ENCODE data around the gene PSKH1. TPM values are rescaled to one million over a fixed set of nuclear protein-coding genes. Genes with fewer than 3 reads are reported as not detected.

PSKH1 gene
- total RNA-seq, 1 experiment from 2014 or later = 24.2 TPM

DNA sequence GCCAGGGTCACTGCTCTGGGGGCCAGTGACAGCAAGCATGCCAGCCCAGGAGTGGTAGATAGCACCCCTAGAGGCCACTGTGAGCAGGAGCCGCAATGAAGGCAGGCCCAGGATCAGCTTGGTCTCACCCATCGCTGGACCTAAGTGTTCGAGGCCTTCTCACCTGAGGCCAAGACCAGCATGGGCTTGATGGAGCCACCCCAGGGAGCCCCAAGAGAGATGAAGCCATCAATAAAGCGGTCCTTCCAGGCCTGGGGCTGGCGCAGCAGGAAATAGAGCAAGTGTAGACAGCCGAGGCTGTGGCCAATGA is 49.1 kb downstream of the PSKH1 start:
- DNase-seq (ENCODE audit: low spot score) = peak; percentile 37
- ChIA-PET CTCF (interaction anchor here (0.5 to 1.1 kb wide), 4 partner anchors 17 to 172 kb away, joined by 3 to 12 read pairs (median 3); no protein-coding TSS in a partner anchor), POLR2A (ENCODE audit: low non-redundant PET) (no interaction called here)
- no peaks in the 10 kb centered on the region for H3K9me3 ChIP-seq (ENCODE audit: low read depth, low read length, poor library complexity, severe bottlenecking)
- H3K27me3 ChIP-seq (replicated peaks; ENCODE audit: insufficient read depth, low read depth, low read length, poor library complexity) = no peaks in the 10 kb centered on the region
- H3K4me3 ChIP-seq (ENCODE audit: low read depth, low read length, poor library complexity, severe bottlenecking) = no peak overlapping the region
- H3K27ac ChIP-seq (ENCODE audit: low read depth, low read length, poor library complexity, severe bottlenecking) = no peak overlapping the region
- H3K36me3 ChIP-seq (ENCODE audit: insufficient read depth, low read length, poor library complexity, severe bottlenecking) = peaks cover 20% of the 10 kb centered on the region
- no TSS peak for BruUV-seq (replicated peaks)
- intact Hi-C loops (cut with micrococcal nuclease; ENCODE audit: unreplicated experiment) = no loop called here
- no peak for TF ChIP-seq EZH2 (IDR thresholded peaks at IDR 0.05; ENCODE audit: borderline replicate concordance, low read depth, low read length, poor library complexity, severe bottlenecking)
- peak; percentile 84 for TF ChIP-seq CTCF (conservative IDR thresholded peaks at IDR 0.05; ENCODE audit: low read depth, low read length)
- H3K4me1 ChIP-seq (ENCODE audit: insufficient read depth, low read length, poor library complexity, severe bottlenecking) = peaks cover 4% of the 10 kb centered on the region

GRCh38 chr16:67942510-67943255 is 49.6 kb downstream of the PSKH1 start:
- no peak for DNase-seq (ENCODE audit: low spot score)
- Histone ChIP-seq H3K36me3 (ENCODE audit: insufficient read depth, low read length, poor library complexity, severe bottlenecking) (peaks cover 26% of the 10 kb centered on the region), H3K27me3 (replicated peaks; ENCODE audit: insufficient read depth, low read depth, low read length, poor library complexity) (no peaks in the 10 kb centered on the region), H3K4me1 (ENCODE audit: insufficient read depth, low read length, poor library complexity, severe bottlenecking) (no peaks in the 10 kb centered on the region), H3K4me3 (ENCODE audit: low read depth, low read length, poor library complexity, severe bottlenecking) (no peak overlapping the region), H3K9me3 (ENCODE audit: low read depth, low read length, poor library complexity, severe bottlenecking) (no peaks in the 10 kb centered on the region), H3K27ac (ENCODE audit: low read depth, low read length, poor library complexity, severe bottlenecking) (no peak overlapping the region)
- TF ChIP-seq EZH2 (IDR thresholded peaks at IDR 0.05; ENCODE audit: borderline replicate concordance, low read depth, low read length, poor library complexity, severe bottlenecking) (no peak), CTCF (conservative IDR thresholded peaks at IDR 0.05; ENCODE audit: low read depth, low read length) (no peak)
- intact Hi-C loops (cut with micrococcal nuclease; ENCODE audit: unreplicated experiment) = no loop called here
- ChIA-PET POLR2A (ENCODE audit: low non-redundant PET) (no interaction called here), CTCF (interaction anchor here (1.0 to 1.1 kb wide), 2 partner anchors 17 to 107 kb away, joined by 3 read pairs; no protein-coding TSS in a partner anchor)
- no TSS peak for BruUV-seq (replicated peaks)

GRCh38 chr16:67943256-67943618 is 50.2 kb downstream of the PSKH1 start:
- ChIA-PET POLR2A (ENCODE audit: low non-redundant PET) (no interaction called here), CTCF (interaction anchor here (1.1 kb wide), 1 partner anchor 16 kb away, joined by 3 read pairs; no protein-coding TSS in a partner anchor)
- H3K9me3 ChIP-seq (ENCODE audit: low read depth, low read length, poor library complexity, severe bottlenecking) = no peaks in the 10 kb centered on the region
- intact Hi-C loops (cut with micrococcal nuclease; ENCODE audit: unreplicated experiment) = no loop called here
- no TSS peak for BruUV-seq (replicated peaks)
- TF ChIP-seq CTCF (conservative IDR thresholded peaks at IDR 0.05; ENCODE audit: low read depth, low read length) = no peak
- TF ChIP-seq EZH2 (IDR thresholded peaks at IDR 0.05; ENCODE audit: borderline replicate concordance, low read depth, low read length, poor library complexity, severe bottlenecking) = no peak
- DNase-seq (ENCODE audit: low spot score) = no peak
- peaks cover 29% of the 10 kb centered on the region for H3K36me3 ChIP-seq (ENCODE audit: insufficient read depth, low read length, poor library complexity, severe bottlenecking)
- H3K27ac ChIP-seq (ENCODE audit: low read depth, low read length, poor library complexity, severe bottlenecking) = no peak overlapping the region
- H3K27me3 ChIP-seq (replicated peaks; ENCODE audit: insufficient read depth, low read depth, low read length, poor library complexity) = no peaks in the 10 kb centered on the region
- H3K4me1 ChIP-seq (ENCODE audit: insufficient read depth, low read length, poor library complexity, severe bottlenecking) = no peaks in the 10 kb centered on the region
- no peak overlapping the region for H3K4me3 ChIP-seq (ENCODE audit: low read depth, low read length, poor library complexity, severe bottlenecking)

Data from A673 (cell line).